K562 (cell line): ENCODE measurements around the gene GPRIN2. TPM values are rescaled to one million over a fixed set of nuclear protein-coding genes. Genes with fewer than 3 reads are reported as not detected.

Experiments used
- BCOR ChIP-seq: fragments of 450-650 bp; IDR thresholded peaks from 2 replicates; pipeline ENCODE4 v1.6.1; 2016
- ELF2 ChIP-seq: fragments of 250-450 bp; sonication (Bioruptor Pico); IDR thresholded peaks from 2 replicates; pipeline ENCODE4 v1.5.0; 2021; ENCODE audit warnings: mild to moderate bottlenecking
- EP400 ChIP-seq: fragments of 450-650 bp; IDR thresholded peaks from 2 replicates; pipeline ENCODE4 v1.6.1; 2017; ENCODE audit warnings: antibody characterized with exemption, mild to moderate bottlenecking, moderate library complexity
- ERF ChIP-seq: fragments of 450-650 bp; formaldehyde crosslinking; IDR thresholded peaks from 2 replicates; pipeline ENCODE4 v1.4.0; 2020; ENCODE audit warnings: mild to moderate bottlenecking, mixed read lengths
- HLTF ChIP-seq: fragments of 450-650 bp; IDR thresholded peaks from 2 replicates; pipeline ENCODE4 v1.6.1; 2016
- ILK ChIP-seq: fragments of 450-650 bp; IDR thresholded peaks from 2 replicates; pipeline ENCODE4 v1.6.1; 2016; ENCODE audit warnings: missing genetic modification characterization, low read depth, mild to moderate bottlenecking, missing compliant biosample characterization, moderate library complexity, borderline replicate concordance
- KLF10 ChIP-seq: fragments of 250-450 bp; sonication (Bioruptor Pico); IDR thresholded peaks from 2 replicates; pipeline ENCODE4 v1.6.1; 2021; ENCODE audit warnings: matching md5 sums
- MED1 ChIP-seq: sonication (generic); formaldehyde crosslinking; IDR thresholded peaks from 2 replicates; pipeline ENCODE4 v1.8.1; 2023; ENCODE audit warnings: missing genetic modification reagents, borderline replicate concordance
- MTA1 ChIP-seq: fragments of 450-650 bp; IDR thresholded peaks from 2 replicates; pipeline ENCODE4 v1.6.1; 2017; ENCODE audit warnings: borderline replicate concordance
- RFX5 ChIP-seq: IDR thresholded peaks from 2 replicates; pipeline ENCODE4 v1.6.1; 2011; ENCODE audit warnings: low read depth, mild to moderate bottlenecking, improper control_type of control experiment, low read length
- SAP30 ChIP-seq: fragments of 200-600 bp; sonication (generic); IDR thresholded peaks from 2 replicates; pipeline ENCODE4 v1.6.1; 2012; ENCODE audit warnings: borderline replicate concordance, low read depth, mild to moderate bottlenecking, moderate library complexity, low read length, control low read depth, inconsistent platforms; ENCODE audit not compliant: insufficient read depth, poor library complexity, severe bottlenecking
- SPI1 ChIP-seq: IDR thresholded peaks from 2 replicates; pipeline ENCODE4 v1.6.1; 2011; ENCODE audit warnings: low read depth, low read length, control low read depth, borderline replicate concordance
- ZBTB7A ChIP-seq: IDR thresholded peaks from 2 replicates; pipeline ENCODE4 v1.6.1; 2011; ENCODE audit warnings: low read depth, mild to moderate bottlenecking, low read length, moderate library complexity, borderline replicate concordance; ENCODE audit not compliant: control insufficient read depth
- ZFX ChIP-seq: sonication (generic); formaldehyde crosslinking; IDR thresholded peaks from 2 replicates; pipeline ENCODE4 v1.8.0; 2022; ENCODE audit warnings: mild to moderate bottlenecking, missing genetic modification reagents, moderate library complexity
- ZNF23 ChIP-seq: fragments of 250-450 bp; sonication (Bioruptor Pico); IDR thresholded peaks from 2 replicates; pipeline ENCODE4 v1.4.0; 2020; ENCODE audit warnings: mild to moderate bottlenecking
- ZSCAN29 ChIP-seq: fragments of 450-650 bp; IDR thresholded peaks from 2 replicates; pipeline ENCODE4 v1.6.1; 2017
- polyA plus RNA-seq, 8 experiments: library from polyadenylated mRNA; depleted of rRNA in 4 of 8; stranded (reverse) in 5 of 8; unstranded in 3 of 8; fragments of >200 nt; fragmentation: Nextera tagmentation in 2 of 8; fragmentation: Illumina TruSeq in 1 of 8; extraction: Ambion mirVana in 2 of 8; extraction: Trizol in 1 of 8; gene quantifications; 2 replicates each; pipeline versions ENCODE4 v1.2.1 to v1.2.3, GENCODE V29; 2011 to 2014; ENCODE audit warnings: inconsistent platforms in 1 of 8, missing spikeins in 1 of 8
- total RNA-seq, 7 experiments: library from RNA; depleted of rRNA in 6 of 7; stranded (reverse); fragments of >200 nt in 6 of 7; fragmentation: Illumina TruSeq in 2 of 7; extraction: Trizol in 2 of 7; gene quantifications; 2 replicates each; pipeline versions ENCODE4 v1.2.1 to v1.2.3, GENCODE V29; 2011 to 2021; ENCODE audit warnings: low replicate concordance in 1 of 7
- TF ChIP-seq, protein P1 (sequence below), 2 experiments: fragments of 450-650 bp in 1 of 2; sonication (generic) in 1 of 2; formaldehyde crosslinking in 1 of 2; IDR thresholded peaks; 2 replicates each; pipeline versions ENCODE4 v1.7.1 to v1.9.0; 2016 to 2022; ENCODE audit warnings: inconsistent platforms in 1 of 2, mild to moderate bottlenecking in 1 of 2, missing genetic modification reagents in 1 of 2
- TF ChIP-seq, protein P2 (sequence below): fragments of 450-650 bp; formaldehyde crosslinking; IDR thresholded peaks from 2 replicates; pipeline ENCODE4 v1.4.0; 2022; ENCODE audit warnings: mild to moderate bottlenecking, moderate library complexity
- TF ChIP-seq, protein P3 (sequence below): fragments of 250-450 bp; sonication (Bioruptor Pico); IDR thresholded peaks from 2 replicates; pipeline ENCODE4 v1.9.0; 2021; ENCODE audit warnings: mild to moderate bottlenecking

The GPRIN2 gene
- total and polyA plus RNA-seq, 9 of the 15 experiments (the other 6 are each of a cell fraction or from before 2014, with no cell fraction given): not detected

DNA sequence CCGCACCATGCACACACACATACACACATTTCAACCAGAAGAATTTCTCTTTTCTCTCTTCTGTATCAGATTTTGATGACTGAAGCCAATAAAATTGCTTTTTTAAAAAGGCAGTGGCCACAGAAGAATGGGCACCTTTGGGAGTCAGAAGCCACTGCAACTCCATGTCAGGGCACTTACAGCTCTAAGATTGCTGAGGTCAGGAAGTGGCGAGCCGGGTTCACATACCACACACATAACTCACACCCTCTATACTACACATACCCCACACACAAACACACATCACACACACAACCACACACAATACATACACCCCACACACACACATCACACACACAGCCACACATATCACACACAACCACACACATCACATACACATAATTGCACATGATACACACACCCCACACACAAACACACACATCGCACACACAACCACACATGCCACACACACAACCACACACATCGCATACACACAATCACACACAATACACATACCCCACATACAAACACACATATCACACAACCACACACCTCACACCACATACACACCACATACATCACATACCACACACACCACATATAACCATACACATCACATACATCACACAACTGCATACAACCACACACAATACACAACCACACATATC lies 31.2 kb downstream of the GPRIN2 start (continued):
- no peak for TF ChIP-seq SPI1
- no peak for TF ChIP-seq ZFX
- TF ChIP-seq KLF10 (CRISPR knock-in tag): no peak
- TF ChIP-seq EP400: no peak
- TF ChIP-seq, protein P1, sequence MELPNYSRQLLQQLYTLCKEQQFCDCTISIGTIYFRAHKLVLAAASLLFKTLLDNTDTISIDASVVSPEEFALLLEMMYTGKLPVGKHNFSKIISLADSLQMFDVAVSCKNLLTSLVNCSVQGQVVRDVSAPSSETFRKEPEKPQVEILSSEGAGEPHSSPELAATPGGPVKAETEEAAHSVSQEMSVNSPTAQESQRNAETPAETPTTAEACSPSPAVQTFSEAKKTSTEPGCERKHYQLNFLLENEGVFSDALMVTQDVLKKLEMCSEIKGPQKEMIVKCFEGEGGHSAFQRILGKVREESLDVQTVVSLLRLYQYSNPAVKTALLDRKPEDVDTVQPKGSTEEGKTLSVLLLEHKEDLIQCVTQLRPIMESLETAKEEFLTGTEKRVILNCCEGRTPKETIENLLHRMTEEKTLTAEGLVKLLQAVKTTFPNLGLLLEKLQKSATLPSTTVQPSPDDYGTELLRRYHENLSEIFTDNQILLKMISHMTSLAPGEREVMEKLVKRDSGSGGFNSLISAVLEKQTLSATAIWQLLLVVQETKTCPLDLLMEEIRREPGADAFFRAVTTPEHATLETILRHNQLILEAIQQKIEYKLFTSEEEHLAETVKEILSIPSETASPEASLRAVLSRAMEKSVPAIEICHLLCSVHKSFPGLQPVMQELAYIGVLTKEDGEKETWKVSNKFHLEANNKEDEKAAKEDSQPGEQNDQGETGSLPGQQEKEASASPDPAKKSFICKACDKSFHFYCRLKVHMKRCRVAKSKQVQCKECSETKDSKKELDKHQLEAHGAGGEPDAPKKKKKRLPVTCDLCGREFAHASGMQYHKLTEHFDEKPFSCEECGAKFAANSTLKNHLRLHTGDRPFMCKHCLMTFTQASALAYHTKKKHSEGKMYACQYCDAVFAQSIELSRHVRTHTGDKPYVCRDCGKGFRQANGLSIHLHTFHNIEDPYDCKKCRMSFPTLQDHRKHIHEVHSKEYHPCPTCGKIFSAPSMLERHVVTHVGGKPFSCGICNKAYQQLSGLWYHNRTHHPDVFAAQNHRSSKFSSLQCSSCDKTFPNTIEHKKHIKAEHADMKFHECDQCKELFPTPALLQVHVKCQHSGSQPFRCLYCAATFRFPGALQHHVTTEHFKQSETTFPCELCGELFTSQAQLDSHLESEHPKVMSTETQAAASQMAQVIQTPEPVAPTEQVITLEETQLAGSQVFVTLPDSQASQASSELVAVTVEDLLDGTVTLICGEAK (IDR thresholded peaks at IDR 0.05): no peak
- TF ChIP-seq, protein P1 (CRISPR knock-in tag; IDR thresholded peaks at IDR 0.05): no peak
- TF ChIP-seq ZBTB7A: no peak
- no peak for TF ChIP-seq RFX5
- TF ChIP-seq, protein P2, sequence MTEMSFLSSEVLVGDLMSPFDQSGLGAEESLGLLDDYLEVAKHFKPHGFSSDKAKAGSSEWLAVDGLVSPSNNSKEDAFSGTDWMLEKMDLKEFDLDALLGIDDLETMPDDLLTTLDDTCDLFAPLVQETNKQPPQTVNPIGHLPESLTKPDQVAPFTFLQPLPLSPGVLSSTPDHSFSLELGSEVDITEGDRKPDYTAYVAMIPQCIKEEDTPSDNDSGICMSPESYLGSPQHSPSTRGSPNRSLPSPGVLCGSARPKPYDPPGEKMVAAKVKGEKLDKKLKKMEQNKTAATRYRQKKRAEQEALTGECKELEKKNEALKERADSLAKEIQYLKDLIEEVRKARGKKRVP: no peak
- TF ChIP-seq ZSCAN29: no peak
- no peak for TF ChIP-seq ELF2
- no peak for TF ChIP-seq ZNF23 (CRISPR knock-in tag)
- peak; percentile 45 for TF ChIP-seq BCOR
- TF ChIP-seq ERF: no peak
- TF ChIP-seq MED1 (CRISPR knock-in tag): no peak
- no peak for TF ChIP-seq SAP30
- 0 out of 2 replicates have a peak, but pooled peaks have one; percentile 8 for TF ChIP-seq MTA1
- TF ChIP-seq ILK: peak; percentile 63; the same call in 1 of the 2 replicates
- TF ChIP-seq, protein P3, sequence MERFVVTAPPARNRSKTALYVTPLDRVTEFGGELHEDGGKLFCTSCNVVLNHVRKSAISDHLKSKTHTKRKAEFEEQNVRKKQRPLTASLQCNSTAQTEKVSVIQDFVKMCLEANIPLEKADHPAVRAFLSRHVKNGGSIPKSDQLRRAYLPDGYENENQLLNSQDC: no peak
- 0 out of 2 replicates have a peak, but pooled peaks have one; percentile 10 for TF ChIP-seq HLTF
